ENCODE results near the gene ADA. TPM values are rescaled to one million over a fixed set of nuclear protein-coding genes. Genes with fewer than 3 reads are reported as not detected.

Gene ADA
- total RNA-seq, 1 experiment from 2014 or later, result 28.2 TPM

DNA sequence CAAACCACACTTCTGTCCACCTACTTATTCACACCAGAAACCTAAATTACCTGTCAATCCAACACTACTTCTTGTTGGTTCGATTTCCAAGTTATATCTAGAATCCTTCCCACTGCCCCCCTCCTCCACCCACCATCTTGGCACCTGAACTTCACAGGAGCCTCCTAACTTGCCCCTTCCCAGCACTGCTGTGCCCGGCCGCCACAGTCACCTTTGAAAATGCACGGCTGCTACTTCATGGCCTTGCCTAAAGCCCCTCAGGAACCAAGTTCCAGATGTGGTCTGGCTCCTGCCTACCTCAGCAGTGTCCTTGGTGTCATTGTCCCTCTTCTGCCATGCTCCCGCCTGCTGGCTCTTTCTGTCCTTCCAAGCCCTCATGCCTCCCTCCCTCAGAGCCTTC lies 37.9 kb downstream of the ADA start:
- ChIA-PET CTCF (no interaction called here), POLR2A (ENCODE audit: unreplicated experiment) (no interaction called here)
- no TSS peak for BruUV-seq (replicated peaks)
- Histone ChIP-seq H3K36me3 (ENCODE audit: low read depth) (no peaks in the 10 kb centered on the region), H3K4me3 (no peak overlapping the region), H3K27me3 (ENCODE audit: insufficient read depth, low read depth) (no peaks in the 10 kb centered on the region), H3K4me1 (replicated peaks; ENCODE audit: insufficient read depth) (peaks cover 7% of the 10 kb centered on the region), H3K9me3 (ENCODE audit: insufficient read depth, low read depth) (no peaks in the 10 kb centered on the region), H3K9me2 (ENCODE audit: insufficient read depth) (no peaks in the 10 kb centered on the region), H3K79me2 (ENCODE audit: low read depth) (no peaks in the 10 kb centered on the region), H3F3A (ENCODE audit: insufficient read depth, low read depth) (peaks cover 9% of the 10 kb centered on the region; the same call in 1 of the 2 replicates), H2AFZ (no peak overlapping the region), H3K4me2 (no peak overlapping the region), H3K27ac (no peak overlapping the region), H4K20me1 (ENCODE audit: insufficient read depth) (no peaks in the 10 kb centered on the region)
- TF ChIP-seq, protein P1, sequence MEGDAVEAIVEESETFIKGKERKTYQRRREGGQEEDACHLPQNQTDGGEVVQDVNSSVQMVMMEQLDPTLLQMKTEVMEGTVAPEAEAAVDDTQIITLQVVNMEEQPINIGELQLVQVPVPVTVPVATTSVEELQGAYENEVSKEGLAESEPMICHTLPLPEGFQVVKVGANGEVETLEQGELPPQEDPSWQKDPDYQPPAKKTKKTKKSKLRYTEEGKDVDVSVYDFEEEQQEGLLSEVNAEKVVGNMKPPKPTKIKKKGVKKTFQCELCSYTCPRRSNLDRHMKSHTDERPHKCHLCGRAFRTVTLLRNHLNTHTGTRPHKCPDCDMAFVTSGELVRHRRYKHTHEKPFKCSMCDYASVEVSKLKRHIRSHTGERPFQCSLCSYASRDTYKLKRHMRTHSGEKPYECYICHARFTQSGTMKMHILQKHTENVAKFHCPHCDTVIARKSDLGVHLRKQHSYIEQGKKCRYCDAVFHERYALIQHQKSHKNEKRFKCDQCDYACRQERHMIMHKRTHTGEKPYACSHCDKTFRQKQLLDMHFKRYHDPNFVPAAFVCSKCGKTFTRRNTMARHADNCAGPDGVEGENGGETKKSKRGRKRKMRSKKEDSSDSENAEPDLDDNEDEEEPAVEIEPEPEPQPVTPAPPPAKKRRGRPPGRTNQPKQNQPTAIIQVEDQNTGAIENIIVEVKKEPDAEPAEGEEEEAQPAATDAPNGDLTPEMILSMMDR (conservative IDR thresholded peaks at IDR 0.05), result no peak
- no peak for TF ChIP-seq EZH2 (IDR thresholded peaks at IDR 0.05; ENCODE audit: low read depth)
- no peak for DNase-seq
- intact Hi-C loops (cut with micrococcal nuclease; ENCODE audit: unreplicated experiment), result loop anchor here (5.0 to 10.0 kb wide), 2 partner anchors 134 to 499 kb away; partner anchors contain the start of gene KCNK15

DNA sequence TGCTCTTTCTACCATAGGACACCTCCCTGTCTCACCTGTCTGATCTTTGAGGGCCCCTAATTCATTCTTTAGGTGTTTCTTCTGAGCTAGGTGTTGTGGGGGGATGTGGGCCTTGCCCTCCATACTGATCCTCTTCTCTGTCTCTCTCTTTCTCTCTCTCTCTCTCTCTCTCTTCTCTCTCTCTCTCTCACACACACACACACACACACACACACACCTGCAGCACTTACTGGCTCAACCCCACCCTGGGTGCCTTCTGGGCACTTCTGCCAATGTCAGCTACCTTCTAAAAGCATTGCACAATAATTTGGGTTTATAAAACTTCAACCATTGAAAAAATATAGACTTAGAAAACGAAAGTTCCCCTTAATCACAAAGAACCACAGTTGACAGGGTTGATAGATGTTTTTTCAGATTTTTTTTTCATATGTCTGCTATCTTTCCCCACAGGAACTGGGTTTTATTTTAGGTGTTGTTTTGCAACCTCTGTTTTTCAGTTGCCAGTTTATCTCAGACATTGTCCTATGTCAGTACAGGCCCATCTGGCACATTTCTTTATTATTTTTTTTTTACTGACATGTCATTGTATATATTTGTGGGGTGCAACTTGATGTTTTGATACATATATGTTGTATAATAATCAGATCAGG lies 41.1 kb downstream of the ADA start:
- POLR2A ChIA-PET (ENCODE audit: unreplicated experiment), result interaction anchor here (0.6 kb wide), 1 partner anchor 425 kb away, joined by 6 read pairs; no protein-coding TSS in a partner anchor
- no peak for DNase-seq
- H3K4me2 ChIP-seq, result no peak overlapping the region; the same call in 1 of the 2 replicates

More for the DNA sequence above, 41.1 kb downstream of the ADA start:
- H3K4me1 ChIP-seq (replicated peaks; ENCODE audit: insufficient read depth), result peaks cover 7% of the 10 kb centered on the region
- H3F3A ChIP-seq (ENCODE audit: insufficient read depth, low read depth), result peaks cover 9% of the 10 kb centered on the region; the same call in 1 of the 2 replicates
- H3K36me3 ChIP-seq (ENCODE audit: low read depth), result no peaks in the 10 kb centered on the region
- no TSS peak for BruUV-seq (replicated peaks)
- intact Hi-C loops (cut with micrococcal nuclease; ENCODE audit: unreplicated experiment), result loop anchor here (1.0 to 10.0 kb wide), 9 partner anchors 73 to 496 kb away; partner anchors contain the start of genes KCNK15, SERINC3 and TTPAL
- H3K27me3 ChIP-seq (ENCODE audit: insufficient read depth, low read depth), result no peaks in the 10 kb centered on the region
- H3K9me3 ChIP-seq (ENCODE audit: insufficient read depth, low read depth), result no peaks in the 10 kb centered on the region
- no peak overlapping the region for H3K4me3 ChIP-seq
- no peaks in the 10 kb centered on the region for H3K9me2 ChIP-seq (ENCODE audit: insufficient read depth)
- CTCF ChIA-PET, result interaction anchor here (0.6 to 0.9 kb wide), 7 partner anchors 73 to 1521 kb away, joined by 3 to 8 read pairs (median 3); no protein-coding TSS in a partner anchor
- H4K20me1 ChIP-seq (ENCODE audit: insufficient read depth), result no peaks in the 10 kb centered on the region
- no peak overlapping the region for H2AFZ ChIP-seq
- H3K27ac ChIP-seq, result no peak overlapping the region
- TF ChIP-seq, protein P1 (conservative IDR thresholded peaks at IDR 0.05), result peak; percentile 34; the same call in 1 of the 2 replicates
- TF ChIP-seq EZH2 (IDR thresholded peaks at IDR 0.05; ENCODE audit: low read depth), result no peak
- H3K79me2 ChIP-seq (ENCODE audit: low read depth), result no peaks in the 10 kb centered on the region

All from PC-9 (cell line).